ENCODE results near the gene EMD.

Gene EMD

DNA sequence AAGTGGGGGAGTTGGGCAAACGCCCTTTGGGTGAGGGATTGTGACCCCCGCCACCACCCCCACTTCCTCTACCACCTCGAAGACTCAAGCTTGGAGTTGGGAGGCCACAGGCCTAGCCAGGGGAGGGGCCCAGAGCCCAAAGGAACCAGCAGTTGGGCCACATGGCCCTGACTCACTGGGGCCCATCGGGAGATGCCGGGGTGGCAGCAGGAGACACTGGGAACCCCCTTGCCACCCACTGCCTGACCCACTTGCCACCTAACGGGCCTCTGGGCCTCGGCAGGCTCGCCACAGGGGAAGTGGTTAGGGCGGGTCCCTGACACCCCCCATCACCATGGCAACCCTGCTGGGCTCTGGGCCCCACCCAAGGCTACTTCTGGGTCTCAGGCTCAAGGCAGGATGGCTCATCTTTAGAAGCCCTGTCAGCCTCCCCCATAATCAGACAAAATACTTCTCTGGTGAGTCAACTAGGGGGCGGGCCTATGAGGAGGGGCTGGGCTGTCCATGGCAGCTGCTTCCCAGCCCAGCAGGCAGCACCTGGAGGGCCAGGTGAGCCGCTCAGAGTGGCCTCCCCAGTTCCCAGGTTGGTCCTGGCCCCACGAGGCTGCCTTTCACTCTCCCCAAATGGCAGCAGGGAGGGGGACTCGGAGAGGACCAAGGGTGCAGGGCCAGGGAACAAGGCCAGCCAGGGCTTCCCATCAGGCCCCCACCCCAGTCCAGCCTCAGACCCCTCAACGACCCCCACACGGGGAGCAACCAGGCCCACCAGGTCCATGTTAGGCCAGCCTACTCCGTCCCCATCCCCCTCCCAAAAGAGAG, 10.3 kb upstream of the EMD start:
- DNase-seq (ENCODE audit: low read depth) = peak; percentile 91
- peak overlapping the region; percentile 47 for H3K4me3 ChIP-seq (ENCODE audit: low read length)
- TF ChIP-seq, protein P1, sequence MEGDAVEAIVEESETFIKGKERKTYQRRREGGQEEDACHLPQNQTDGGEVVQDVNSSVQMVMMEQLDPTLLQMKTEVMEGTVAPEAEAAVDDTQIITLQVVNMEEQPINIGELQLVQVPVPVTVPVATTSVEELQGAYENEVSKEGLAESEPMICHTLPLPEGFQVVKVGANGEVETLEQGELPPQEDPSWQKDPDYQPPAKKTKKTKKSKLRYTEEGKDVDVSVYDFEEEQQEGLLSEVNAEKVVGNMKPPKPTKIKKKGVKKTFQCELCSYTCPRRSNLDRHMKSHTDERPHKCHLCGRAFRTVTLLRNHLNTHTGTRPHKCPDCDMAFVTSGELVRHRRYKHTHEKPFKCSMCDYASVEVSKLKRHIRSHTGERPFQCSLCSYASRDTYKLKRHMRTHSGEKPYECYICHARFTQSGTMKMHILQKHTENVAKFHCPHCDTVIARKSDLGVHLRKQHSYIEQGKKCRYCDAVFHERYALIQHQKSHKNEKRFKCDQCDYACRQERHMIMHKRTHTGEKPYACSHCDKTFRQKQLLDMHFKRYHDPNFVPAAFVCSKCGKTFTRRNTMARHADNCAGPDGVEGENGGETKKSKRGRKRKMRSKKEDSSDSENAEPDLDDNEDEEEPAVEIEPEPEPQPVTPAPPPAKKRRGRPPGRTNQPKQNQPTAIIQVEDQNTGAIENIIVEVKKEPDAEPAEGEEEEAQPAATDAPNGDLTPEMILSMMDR (IDR thresholded peaks at IDR 0.05; ENCODE audit: insufficient read depth, low read depth, low read length, missing control alignments) = no peak

DNA sequence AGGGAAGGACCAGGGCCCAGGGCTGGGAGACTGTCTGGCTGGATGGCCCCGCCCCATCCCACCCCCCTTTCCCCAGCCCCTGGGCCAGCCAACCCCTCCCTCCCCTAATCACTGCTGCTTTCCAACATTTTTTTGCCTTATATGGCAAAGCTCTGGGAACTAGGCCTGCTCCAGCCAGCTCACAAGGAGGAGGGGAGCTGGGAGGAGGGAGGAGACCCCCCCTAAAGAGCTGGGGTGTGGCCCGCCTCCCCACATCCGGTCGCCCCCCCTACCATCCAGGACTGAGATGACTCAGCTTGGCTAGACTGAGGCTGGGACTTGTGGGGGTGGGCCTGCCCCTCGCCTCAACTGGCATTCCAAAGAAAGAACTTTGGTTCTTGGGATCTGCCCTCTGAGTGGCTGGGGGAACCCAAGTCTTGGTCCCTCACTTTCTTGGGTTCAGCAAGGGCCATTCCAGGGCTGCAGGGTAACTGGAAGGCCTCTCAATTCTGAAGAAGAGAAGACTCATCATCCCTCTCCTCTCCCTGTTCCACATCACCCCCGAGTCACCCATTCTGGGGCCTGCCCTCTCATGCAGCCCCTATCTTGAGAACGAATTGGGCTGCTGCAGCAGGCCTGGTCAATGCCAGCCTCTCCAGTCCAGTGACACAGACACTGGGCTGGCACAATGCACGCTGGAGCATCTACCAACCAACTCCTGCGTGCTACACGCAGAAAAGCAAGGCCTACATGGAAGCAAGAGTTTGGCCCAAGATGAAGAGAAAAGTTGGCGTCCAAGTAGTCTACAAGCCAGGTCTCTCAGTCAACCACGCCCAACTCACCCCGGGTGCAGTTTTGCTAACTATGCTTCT, 9.4 kb upstream of the EMD start:
- TF ChIP-seq, protein P1 (IDR thresholded peaks at IDR 0.05; ENCODE audit: insufficient read depth, low read depth, low read length, missing control alignments) = no peak
- H3K4me3 ChIP-seq (ENCODE audit: low read length) = peak overlapping the region; percentile 58
- DNase-seq (ENCODE audit: low read depth) = peak; percentile 82

DNA sequence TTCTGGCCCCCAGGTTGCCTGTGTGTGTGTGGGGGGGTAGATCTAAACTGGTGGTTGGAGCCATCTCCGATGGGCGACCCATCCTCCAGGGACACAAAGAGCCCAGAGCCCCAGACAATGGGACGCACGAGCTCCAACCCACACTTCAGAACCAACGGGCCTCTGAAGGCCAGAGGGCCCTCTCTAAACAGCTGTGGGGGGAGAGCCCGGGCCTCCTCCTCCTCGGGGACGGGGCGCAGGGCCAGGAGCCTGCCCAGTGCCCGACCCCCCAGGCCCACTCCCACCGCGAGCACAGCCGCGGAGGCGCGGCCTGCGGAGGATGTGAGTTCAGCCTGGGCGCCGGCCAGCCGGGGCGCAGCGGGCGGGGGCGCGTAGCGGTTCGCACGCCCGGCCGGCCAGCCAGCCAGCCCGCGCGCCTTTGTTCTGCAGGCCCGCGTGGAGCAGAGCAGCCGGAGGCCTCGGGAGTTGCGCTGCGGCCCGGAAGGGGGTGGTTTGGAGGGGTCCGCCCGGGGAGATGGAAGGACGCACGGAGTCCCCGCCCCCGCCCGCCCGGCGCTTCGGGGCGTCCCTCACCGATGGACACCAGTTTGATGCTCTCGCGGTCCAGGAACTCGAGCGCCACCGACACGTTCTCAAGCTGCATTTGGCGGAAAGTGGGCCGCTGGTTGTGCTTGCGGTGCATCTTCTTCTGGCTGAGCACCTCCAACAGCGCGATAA, 8.6 kb upstream of the EMD start:
- H3K4me3 ChIP-seq (ENCODE audit: low read length) = peak overlapping the region; percentile 58
- TF ChIP-seq, protein P1 (IDR thresholded peaks at IDR 0.05; ENCODE audit: insufficient read depth, low read depth, low read length, missing control alignments) = no peak
- DNase-seq (ENCODE audit: low read depth) = no peak

DNA sequence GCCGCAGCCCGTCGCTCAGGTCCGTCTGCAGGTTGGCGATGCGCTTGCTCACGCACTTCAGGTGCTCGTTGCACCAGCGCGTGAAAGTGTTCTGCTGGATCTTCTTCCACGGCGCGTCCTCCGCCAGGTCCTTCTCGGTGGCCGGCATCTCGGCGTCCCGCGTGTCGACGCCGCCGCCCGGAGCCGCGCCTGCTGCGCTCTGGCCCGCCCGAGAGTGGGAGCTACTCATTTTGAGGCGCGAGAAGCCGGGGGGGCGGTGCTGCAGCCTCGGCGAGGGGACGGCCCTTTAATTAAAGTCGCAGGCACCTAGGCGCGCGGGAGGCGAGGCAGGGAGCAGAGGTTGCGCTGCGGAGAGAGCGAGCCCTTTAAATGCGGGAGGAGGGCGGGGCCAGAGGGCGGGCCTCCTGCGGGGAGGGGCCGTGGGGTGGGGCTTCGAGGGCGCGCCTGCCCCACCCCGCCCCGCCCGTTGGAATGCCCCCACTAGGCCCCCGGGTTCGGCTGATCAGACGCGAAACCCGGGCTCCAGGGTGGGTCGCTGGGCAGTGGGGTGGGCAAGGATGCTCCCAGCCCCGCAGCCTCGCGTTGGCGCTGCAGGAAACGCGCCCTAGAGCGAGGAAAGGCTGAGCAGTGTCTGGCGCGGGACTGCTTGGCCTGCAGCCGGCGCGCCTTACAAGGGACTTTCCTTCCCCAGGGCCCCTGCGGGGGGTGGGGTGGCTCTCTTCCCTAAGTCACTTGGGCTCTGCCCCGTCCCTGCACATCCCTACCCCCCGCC, 7.9 kb upstream of the EMD start:
- DNase-seq (ENCODE audit: low read depth) = peak; percentile 92
- H3K4me3 ChIP-seq (ENCODE audit: low read length) = peak overlapping the region; percentile 58
- TF ChIP-seq, protein P1 (IDR thresholded peaks at IDR 0.05; ENCODE audit: insufficient read depth, low read depth, low read length, missing control alignments) = no peak

DNA sequence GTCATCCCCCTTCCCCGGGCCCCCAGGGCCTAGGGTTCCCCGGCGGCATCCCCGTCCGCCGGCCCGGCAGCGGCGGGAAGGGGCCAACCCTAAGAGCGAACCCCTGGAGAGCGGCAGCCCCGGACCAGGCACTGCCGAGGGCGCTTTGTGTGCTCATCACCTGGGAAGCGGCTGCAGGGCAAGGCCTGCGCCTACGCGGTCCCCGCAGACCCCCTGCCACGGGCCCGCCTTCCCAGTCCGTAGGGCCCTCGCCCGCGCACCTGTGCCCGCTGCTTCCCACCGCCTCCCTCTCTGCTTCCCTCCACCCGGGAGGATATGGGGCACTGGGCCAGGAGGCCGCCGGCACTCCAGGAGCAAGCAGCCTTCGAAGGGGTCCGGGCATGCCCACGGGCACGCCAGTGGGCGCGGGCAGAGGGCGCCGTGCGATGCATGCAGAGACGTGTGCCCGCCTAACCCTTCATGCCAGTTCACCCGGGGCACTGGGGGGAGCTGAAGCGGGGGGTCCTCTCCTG, 7.2 kb upstream of the EMD start:
- peak; percentile 36 for DNase-seq (ENCODE audit: low read depth)
- peak overlapping the region; percentile 35 for H3K4me3 ChIP-seq (ENCODE audit: low read length)
- TF ChIP-seq, protein P1 (IDR thresholded peaks at IDR 0.05; ENCODE audit: insufficient read depth, low read depth, low read length, missing control alignments) = no peak

DNA sequence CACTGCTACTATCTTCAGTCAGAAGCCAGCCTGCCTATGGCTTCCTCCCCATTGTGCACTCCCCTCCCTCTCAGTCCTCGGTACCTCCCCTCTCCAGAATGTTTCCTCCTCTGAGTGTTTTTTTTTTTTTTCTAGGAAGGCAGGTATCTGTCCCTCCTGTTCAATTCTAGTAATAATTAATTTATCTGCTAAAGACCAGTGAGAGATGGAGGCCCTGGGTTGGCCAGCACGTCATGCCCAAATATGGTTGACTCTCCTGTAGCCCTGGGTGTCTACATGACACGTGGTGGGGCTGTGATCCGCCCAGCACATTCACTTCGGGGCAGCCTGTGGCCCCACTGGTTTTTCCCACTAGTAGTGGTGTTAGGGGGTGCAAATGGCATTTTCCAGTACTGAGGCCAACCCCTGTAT, 6.5 kb upstream of the EMD start:
- DNase-seq (ENCODE audit: low read depth) = peak; percentile 59
- peak overlapping the region; percentile 35 for H3K4me3 ChIP-seq (ENCODE audit: low read length)
- TF ChIP-seq, protein P1 (IDR thresholded peaks at IDR 0.05; ENCODE audit: insufficient read depth, low read depth, low read length, missing control alignments) = no peak
